ENCODE results near the gene CEACAM20. TPM values are rescaled to one million over a fixed set of nuclear protein-coding genes. Genes with fewer than 3 reads are reported as not detected.

Gene CEACAM20
- total RNA-seq, 1 experiment from 2014 or later, result not detected

DNA sequence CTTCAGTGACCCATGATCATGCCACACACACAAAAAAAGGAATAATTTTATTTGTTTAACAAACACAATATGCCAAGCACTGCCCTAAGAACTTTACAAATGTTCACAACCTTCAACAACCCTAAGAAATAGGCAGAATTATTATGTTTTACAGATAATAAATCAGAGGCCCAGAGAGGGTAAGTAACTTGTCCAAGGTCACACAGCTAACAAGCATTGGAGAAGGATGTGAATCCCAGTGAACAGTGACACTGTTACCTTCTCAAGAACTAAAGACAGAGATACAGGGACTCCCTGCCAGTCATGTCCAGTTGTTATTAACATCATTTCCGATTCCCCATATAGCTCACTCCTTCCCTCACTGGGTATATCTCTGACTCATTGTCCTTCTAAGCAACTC lies 13.6 kb downstream of the CEACAM20 start (continued):
- no peak for TF ChIP-seq JUN (CRISPR knock-in tag; IDR thresholded peaks at IDR 0.05)
- TF ChIP-seq, protein P1, sequence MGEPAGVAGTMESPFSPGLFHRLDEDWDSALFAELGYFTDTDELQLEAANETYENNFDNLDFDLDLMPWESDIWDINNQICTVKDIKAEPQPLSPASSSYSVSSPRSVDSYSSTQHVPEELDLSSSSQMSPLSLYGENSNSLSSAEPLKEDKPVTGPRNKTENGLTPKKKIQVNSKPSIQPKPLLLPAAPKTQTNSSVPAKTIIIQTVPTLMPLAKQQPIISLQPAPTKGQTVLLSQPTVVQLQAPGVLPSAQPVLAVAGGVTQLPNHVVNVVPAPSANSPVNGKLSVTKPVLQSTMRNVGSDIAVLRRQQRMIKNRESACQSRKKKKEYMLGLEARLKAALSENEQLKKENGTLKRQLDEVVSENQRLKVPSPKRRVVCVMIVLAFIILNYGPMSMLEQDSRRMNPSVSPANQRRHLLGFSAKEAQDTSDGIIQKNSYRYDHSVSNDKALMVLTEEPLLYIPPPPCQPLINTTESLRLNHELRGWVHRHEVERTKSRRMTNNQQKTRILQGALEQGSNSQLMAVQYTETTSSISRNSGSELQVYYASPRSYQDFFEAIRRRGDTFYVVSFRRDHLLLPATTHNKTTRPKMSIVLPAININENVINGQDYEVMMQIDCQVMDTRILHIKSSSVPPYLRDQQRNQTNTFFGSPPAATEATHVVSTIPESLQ (CRISPR knock-in tag; IDR thresholded peaks at IDR 0.05), result no peak
- TF ChIP-seq TEAD4 (CRISPR knock-in tag; IDR thresholded peaks at IDR 0.05), result no peak
- TF ChIP-seq, protein P2, sequence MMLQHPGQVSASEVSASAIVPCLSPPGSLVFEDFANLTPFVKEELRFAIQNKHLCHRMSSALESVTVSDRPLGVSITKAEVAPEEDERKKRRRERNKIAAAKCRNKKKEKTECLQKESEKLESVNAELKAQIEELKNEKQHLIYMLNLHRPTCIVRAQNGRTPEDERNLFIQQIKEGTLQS (CRISPR knock-in tag; conservative IDR thresholded peaks at IDR 0.05), result no peak
- TF ChIP-seq, protein P3, sequence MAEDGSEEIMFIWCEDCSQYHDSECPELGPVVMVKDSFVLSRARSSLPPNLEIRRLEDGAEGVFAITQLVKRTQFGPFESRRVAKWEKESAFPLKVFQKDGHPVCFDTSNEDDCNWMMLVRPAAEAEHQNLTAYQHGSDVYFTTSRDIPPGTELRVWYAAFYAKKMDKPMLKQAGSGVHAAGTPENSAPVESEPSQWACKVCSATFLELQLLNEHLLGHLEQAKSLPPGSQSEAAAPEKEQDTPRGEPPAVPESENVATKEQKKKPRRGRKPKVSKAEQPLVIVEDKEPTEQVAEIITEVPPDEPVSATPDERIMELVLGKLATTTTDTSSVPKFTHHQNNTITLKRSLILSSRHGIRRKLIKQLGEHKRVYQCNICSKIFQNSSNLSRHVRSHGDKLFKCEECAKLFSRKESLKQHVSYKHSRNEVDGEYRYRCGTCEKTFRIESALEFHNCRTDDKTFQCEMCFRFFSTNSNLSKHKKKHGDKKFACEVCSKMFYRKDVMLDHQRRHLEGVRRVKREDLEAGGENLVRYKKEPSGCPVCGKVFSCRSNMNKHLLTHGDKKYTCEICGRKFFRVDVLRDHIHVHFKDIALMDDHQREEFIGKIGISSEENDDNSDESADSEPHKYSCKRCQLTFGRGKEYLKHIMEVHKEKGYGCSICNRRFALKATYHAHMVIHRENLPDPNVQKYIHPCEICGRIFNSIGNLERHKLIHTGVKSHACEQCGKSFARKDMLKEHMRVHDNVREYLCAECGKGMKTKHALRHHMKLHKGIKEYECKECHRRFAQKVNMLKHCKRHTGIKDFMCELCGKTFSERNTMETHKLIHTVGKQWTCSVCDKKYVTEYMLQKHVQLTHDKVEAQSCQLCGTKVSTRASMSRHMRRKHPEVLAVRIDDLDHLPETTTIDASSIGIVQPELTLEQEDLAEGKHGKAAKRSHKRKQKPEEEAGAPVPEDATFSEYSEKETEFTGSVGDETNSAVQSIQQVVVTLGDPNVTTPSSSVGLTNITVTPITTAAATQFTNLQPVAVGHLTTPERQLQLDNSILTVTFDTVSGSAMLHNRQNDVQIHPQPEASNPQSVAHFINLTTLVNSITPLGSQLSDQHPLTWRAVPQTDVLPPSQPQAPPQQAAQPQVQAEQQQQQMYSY (CRISPR knock-in tag; IDR thresholded peaks at IDR 0.05), result no peak
- TF ChIP-seq, protein P4, sequence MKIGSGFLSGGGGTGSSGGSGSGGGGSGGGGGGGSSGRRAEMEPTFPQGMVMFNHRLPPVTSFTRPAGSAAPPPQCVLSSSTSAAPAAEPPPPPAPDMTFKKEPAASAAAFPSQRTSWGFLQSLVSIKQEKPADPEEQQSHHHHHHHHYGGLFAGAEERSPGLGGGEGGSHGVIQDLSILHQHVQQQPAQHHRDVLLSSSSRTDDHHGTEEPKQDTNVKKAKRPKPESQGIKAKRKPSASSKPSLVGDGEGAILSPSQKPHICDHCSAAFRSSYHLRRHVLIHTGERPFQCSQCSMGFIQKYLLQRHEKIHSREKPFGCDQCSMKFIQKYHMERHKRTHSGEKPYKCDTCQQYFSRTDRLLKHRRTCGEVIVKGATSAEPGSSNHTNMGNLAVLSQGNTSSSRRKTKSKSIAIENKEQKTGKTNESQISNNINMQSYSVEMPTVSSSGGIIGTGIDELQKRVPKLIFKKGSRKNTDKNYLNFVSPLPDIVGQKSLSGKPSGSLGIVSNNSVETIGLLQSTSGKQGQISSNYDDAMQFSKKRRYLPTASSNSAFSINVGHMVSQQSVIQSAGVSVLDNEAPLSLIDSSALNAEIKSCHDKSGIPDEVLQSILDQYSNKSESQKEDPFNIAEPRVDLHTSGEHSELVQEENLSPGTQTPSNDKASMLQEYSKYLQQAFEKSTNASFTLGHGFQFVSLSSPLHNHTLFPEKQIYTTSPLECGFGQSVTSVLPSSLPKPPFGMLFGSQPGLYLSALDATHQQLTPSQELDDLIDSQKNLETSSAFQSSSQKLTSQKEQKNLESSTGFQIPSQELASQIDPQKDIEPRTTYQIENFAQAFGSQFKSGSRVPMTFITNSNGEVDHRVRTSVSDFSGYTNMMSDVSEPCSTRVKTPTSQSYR (CRISPR knock-in tag; IDR thresholded peaks at IDR 0.05), result no peak
- TF ChIP-seq, protein P5, sequence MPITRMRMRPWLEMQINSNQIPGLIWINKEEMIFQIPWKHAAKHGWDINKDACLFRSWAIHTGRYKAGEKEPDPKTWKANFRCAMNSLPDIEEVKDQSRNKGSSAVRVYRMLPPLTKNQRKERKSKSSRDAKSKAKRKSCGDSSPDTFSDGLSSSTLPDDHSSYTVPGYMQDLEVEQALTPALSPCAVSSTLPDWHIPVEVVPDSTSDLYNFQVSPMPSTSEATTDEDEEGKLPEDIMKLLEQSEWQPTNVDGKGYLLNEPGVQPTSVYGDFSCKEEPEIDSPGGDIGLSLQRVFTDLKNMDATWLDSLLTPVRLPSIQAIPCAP (CRISPR knock-in tag; IDR thresholded peaks at IDR 0.05), result no peak
- TF ChIP-seq TP53 (CRISPR knock-in tag; IDR thresholded peaks at IDR 0.05), result no peak
- no peak for TF ChIP-seq ZNF423 (CRISPR knock-in tag; IDR thresholded peaks at IDR 0.05)

DNA sequence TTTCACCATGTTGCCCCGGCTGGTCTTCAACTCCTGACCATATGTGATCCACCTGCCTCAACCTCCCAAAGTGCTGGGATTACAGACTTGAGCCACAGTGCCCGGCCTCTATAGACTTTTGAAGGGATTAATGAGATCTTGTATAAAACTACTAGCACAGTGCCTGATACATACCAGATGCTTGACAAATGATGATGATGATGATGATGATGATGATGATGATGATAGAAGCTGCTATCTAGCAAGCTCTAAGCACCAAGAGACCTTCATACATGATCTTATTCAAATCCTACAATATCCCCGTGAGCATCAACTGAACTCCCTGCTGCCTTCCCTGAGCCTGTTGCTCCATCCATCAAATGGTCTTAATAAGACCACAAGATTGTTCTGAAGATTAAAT lies 14.4 kb downstream of the CEACAM20 start:
- CTCF ChIA-PET, result no interaction called here
- TF ChIP-seq, protein P6, sequence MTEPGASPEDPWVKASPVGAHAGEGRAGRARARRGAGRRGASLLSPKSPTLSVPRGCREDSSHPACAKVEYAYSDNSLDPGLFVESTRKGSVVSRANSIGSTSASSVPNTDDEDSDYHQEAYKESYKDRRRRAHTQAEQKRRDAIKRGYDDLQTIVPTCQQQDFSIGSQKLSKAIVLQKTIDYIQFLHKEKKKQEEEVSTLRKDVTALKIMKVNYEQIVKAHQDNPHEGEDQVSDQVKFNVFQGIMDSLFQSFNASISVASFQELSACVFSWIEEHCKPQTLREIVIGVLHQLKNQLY (CRISPR knock-in tag; IDR thresholded peaks at IDR 0.05), result no peak
- TF ChIP-seq ZNF423 (CRISPR knock-in tag; IDR thresholded peaks at IDR 0.05), result no peak
- TF ChIP-seq ZNF219 (CRISPR knock-in tag; IDR thresholded peaks at IDR 0.05; ENCODE audit: borderline replicate concordance), result no peak
- TF ChIP-seq, protein P7, sequence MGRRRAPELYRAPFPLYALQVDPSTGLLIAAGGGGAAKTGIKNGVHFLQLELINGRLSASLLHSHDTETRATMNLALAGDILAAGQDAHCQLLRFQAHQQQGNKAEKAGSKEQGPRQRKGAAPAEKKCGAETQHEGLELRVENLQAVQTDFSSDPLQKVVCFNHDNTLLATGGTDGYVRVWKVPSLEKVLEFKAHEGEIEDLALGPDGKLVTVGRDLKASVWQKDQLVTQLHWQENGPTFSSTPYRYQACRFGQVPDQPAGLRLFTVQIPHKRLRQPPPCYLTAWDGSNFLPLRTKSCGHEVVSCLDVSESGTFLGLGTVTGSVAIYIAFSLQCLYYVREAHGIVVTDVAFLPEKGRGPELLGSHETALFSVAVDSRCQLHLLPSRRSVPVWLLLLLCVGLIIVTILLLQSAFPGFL (CRISPR knock-in tag; IDR thresholded peaks at IDR 0.05; ENCODE audit: borderline replicate concordance), result no peak
- TF ChIP-seq, protein P8, sequence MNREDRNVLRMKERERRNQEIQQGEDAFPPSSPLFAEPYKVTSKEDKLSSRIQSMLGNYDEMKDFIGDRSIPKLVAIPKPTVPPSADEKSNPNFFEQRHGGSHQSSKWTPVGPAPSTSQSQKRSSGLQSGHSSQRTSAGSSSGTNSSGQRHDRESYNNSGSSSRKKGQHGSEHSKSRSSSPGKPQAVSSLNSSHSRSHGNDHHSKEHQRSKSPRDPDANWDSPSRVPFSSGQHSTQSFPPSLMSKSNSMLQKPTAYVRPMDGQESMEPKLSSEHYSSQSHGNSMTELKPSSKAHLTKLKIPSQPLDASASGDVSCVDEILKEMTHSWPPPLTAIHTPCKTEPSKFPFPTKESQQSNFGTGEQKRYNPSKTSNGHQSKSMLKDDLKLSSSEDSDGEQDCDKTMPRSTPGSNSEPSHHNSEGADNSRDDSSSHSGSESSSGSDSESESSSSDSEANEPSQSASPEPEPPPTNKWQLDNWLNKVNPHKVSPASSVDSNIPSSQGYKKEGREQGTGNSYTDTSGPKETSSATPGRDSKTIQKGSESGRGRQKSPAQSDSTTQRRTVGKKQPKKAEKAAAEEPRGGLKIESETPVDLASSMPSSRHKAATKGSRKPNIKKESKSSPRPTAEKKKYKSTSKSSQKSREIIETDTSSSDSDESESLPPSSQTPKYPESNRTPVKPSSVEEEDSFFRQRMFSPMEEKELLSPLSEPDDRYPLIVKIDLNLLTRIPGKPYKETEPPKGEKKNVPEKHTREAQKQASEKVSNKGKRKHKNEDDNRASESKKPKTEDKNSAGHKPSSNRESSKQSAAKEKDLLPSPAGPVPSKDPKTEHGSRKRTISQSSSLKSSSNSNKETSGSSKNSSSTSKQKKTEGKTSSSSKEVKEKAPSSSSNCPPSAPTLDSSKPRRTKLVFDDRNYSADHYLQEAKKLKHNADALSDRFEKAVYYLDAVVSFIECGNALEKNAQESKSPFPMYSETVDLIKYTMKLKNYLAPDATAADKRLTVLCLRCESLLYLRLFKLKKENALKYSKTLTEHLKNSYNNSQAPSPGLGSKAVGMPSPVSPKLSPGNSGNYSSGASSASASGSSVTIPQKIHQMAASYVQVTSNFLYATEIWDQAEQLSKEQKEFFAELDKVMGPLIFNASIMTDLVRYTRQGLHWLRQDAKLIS (CRISPR knock-in tag; IDR thresholded peaks at IDR 0.05; ENCODE audit: borderline replicate concordance), result no peak
- no peak for TF ChIP-seq NR3C1 (CRISPR knock-in tag; conservative IDR thresholded peaks at IDR 0.05; ENCODE audit: low read depth)
- TF ChIP-seq, protein P1 (CRISPR knock-in tag; IDR thresholded peaks at IDR 0.05), result no peak
- TF ChIP-seq SOX15 (CRISPR knock-in tag; IDR thresholded peaks at IDR 0.05), result no peak
- TF ChIP-seq RELA (CRISPR knock-in tag; IDR thresholded peaks at IDR 0.05; ENCODE audit: borderline replicate concordance), result no peak
- TF ChIP-seq, protein P9, sequence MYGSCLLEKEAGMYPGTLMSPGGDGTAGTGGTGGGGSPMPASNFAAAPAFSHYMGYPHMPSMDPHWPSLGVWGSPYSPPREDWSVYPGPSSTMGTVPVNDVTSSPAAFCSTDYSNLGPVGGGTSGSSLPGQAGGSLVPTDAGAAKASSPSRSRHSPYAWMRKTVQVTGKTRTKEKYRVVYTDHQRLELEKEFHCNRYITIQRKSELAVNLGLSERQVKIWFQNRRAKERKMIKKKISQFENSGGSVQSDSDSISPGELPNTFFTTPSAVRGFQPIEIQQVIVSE (CRISPR knock-in tag; IDR thresholded peaks at IDR 0.05; ENCODE audit: borderline replicate concordance), result no peak

More for the DNA sequence above, 14.4 kb downstream of the CEACAM20 start:
- POLR2A ChIA-PET, result no interaction called here
- DNase-seq (ENCODE audit: low spot score) (no peak), ATAC-seq (no peak)
- H3K4me3 Mint-ChIP-seq, result no peak overlapping the region
- H3K27me3 Mint-ChIP-seq (ENCODE audit: low read depth), result peaks cover 35% of the 10 kb centered on the region
- no peaks in the 10 kb centered on the region for H3K4me1 Mint-ChIP-seq
- H3K9me3 Mint-ChIP-seq, result peaks cover 32% of the 10 kb centered on the region
- peaks cover 3% of the 10 kb centered on the region; the same call in 1 of the 2 replicates for H3K36me3 Mint-ChIP-seq
- H3K27ac Mint-ChIP-seq, result no peak overlapping the region
